ENCODE data around the gene LIPC.

The LIPC gene

GRCh38 chr15:58410353-58410752 is 21.4 kb upstream of the LIPC start:
- Histone ChIP-seq H3F3A (ENCODE audit: insufficient read depth, low read length) (peaks cover 21% of the 10 kb centered on the region), H3K4me1 (ENCODE audit: low read length) (peaks cover 22% of the 10 kb centered on the region), H4K20me1 (ENCODE audit: insufficient read depth, low read length) (no peaks in the 10 kb centered on the region), H3K36me3 (replicated peaks; ENCODE audit: insufficient read depth, low read length) (no peaks in the 10 kb centered on the region), H3K27me3 (replicated peaks; ENCODE audit: insufficient read depth, low read length) (no peaks in the 10 kb centered on the region), H3K4me2 (ENCODE audit: low read depth, low read length) (no peak overlapping the region), H3K9me2 (replicated peaks; ENCODE audit: insufficient read depth, low read length) (no peaks in the 10 kb centered on the region), H3K4me3 (ENCODE audit: low read length) (no peak overlapping the region), H3K79me2 (ENCODE audit: low read length) (no peaks in the 10 kb centered on the region), H2AFZ (ENCODE audit: low read length) (no peak overlapping the region), H3K27ac (ENCODE audit: low read length) (no peak overlapping the region), H3K9ac (ENCODE audit: low read length) (no peak overlapping the region), H3K9me3 (replicated peaks; ENCODE audit: insufficient read depth, low read length) (no peaks in the 10 kb centered on the region)
- DNase-seq = no peak
- no peak for TF ChIP-seq EZH2 (optimal IDR thresholded peaks at IDR 0.05; ENCODE audit: low read depth, low read length)
- no peak for TF ChIP-seq CTCF (IDR thresholded peaks at IDR 0.05; ENCODE audit: low read length)
- no peak for TF ChIP-seq EZH2phosphoT487 (IDR thresholded peaks at IDR 0.05; ENCODE audit: low read length)

GRCh38 chr15:58413253-58413652 is 18.5 kb upstream of the LIPC start:
- no peak for TF ChIP-seq CTCF (IDR thresholded peaks at IDR 0.05; ENCODE audit: low read length)
- no peak for TF ChIP-seq EZH2phosphoT487 (IDR thresholded peaks at IDR 0.05; ENCODE audit: low read length)
- no peak for TF ChIP-seq EZH2 (optimal IDR thresholded peaks at IDR 0.05; ENCODE audit: low read depth, low read length)
- H3F3A ChIP-seq (ENCODE audit: insufficient read depth, low read length) = no peaks in the 10 kb centered on the region
- H3K27ac ChIP-seq (ENCODE audit: low read length) = no peak overlapping the region
- no peak overlapping the region for H3K4me2 ChIP-seq (ENCODE audit: low read depth, low read length)
- no peaks in the 10 kb centered on the region for H4K20me1 ChIP-seq (ENCODE audit: insufficient read depth, low read length)
- H3K79me2 ChIP-seq (ENCODE audit: low read length) = no peaks in the 10 kb centered on the region
- no peak overlapping the region for H3K4me3 ChIP-seq (ENCODE audit: low read length)
- no peak for DNase-seq
- H3K4me1 ChIP-seq (ENCODE audit: low read length) = peaks cover 2% of the 10 kb centered on the region
- no peaks in the 10 kb centered on the region for H3K9me3 ChIP-seq (replicated peaks; ENCODE audit: insufficient read depth, low read length)
- no peak overlapping the region for H3K9ac ChIP-seq (ENCODE audit: low read length)
- no peaks in the 10 kb centered on the region for H3K27me3 ChIP-seq (replicated peaks; ENCODE audit: insufficient read depth, low read length)
- H2AFZ ChIP-seq (ENCODE audit: low read length) = no peak overlapping the region
- no peaks in the 10 kb centered on the region for H3K9me2 ChIP-seq (replicated peaks; ENCODE audit: insufficient read depth, low read length)
- no peaks in the 10 kb centered on the region for H3K36me3 ChIP-seq (replicated peaks; ENCODE audit: insufficient read depth, low read length)

GRCh38 chr15:58415636-58416035 is 16.2 kb upstream of the LIPC start:
- no peak overlapping the region for H3K4me2 ChIP-seq (ENCODE audit: low read depth, low read length)
- no peaks in the 10 kb centered on the region for H3K79me2 ChIP-seq (ENCODE audit: low read length)
- H3K36me3 ChIP-seq (replicated peaks; ENCODE audit: insufficient read depth, low read length) = no peaks in the 10 kb centered on the region
- no peaks in the 10 kb centered on the region for H3K9me2 ChIP-seq (replicated peaks; ENCODE audit: insufficient read depth, low read length)
- no peak for TF ChIP-seq EZH2phosphoT487 (IDR thresholded peaks at IDR 0.05; ENCODE audit: low read length)
- no peak for TF ChIP-seq CTCF (IDR thresholded peaks at IDR 0.05; ENCODE audit: low read length)
- no peak for TF ChIP-seq EZH2 (optimal IDR thresholded peaks at IDR 0.05; ENCODE audit: low read depth, low read length)
- H3K27me3 ChIP-seq (replicated peaks; ENCODE audit: insufficient read depth, low read length) = no peaks in the 10 kb centered on the region
- no peaks in the 10 kb centered on the region for H4K20me1 ChIP-seq (ENCODE audit: insufficient read depth, low read length)
- no peak overlapping the region for H3K27ac ChIP-seq (ENCODE audit: low read length)
- no peak for DNase-seq
- no peak overlapping the region for H3K9ac ChIP-seq (ENCODE audit: low read length)
- no peak overlapping the region for H2AFZ ChIP-seq (ENCODE audit: low read length)
- no peaks in the 10 kb centered on the region for H3K9me3 ChIP-seq (replicated peaks; ENCODE audit: insufficient read depth, low read length)
- no peak overlapping the region for H3K4me3 ChIP-seq (ENCODE audit: low read length)
- H3K4me1 ChIP-seq (ENCODE audit: low read length) = 0 out of 2 replicates have a peak, but pooled peaks cover 7% of the 10 kb centered on the region
- H3F3A ChIP-seq (ENCODE audit: insufficient read depth, low read length) = no peaks in the 10 kb centered on the region
